ENCODE measurements around the gene RETREG1.

Gene RETREG1

GRCh38 chr5:16661713-16662112, 44.9 kb upstream of the RETREG1 start (continued):
- no peak for TF ChIP-seq ZNF610 (tag by site-specific recombination; IDR thresholded peaks at IDR 0.05; ENCODE audit: borderline replicate concordance)

GRCh38 chr5:16660982-16661381, 44.2 kb upstream of the RETREG1 start:
- Histone ChIP-seq H3K36me3 (ENCODE audit: control insufficient read depth in 2 of 2, insufficient read depth in 1 of 2, low read length in 2 of 2) (peaks cover 0 to 12% of the 10 kb centered on the region in 2 experiments; a peak in 2 of 3 replicates), H3K4me1 (ENCODE audit: control insufficient read depth, insufficient read depth, low read length) (no peaks in the 10 kb centered on the region), H3K9me3 (ENCODE audit: control insufficient read depth, insufficient read depth, low read depth, low read length) (no peaks in the 10 kb centered on the region), H3K27ac (ENCODE audit: extremely low read depth, low read depth, low read length) (no peak overlapping the region), H3K4me3 (ENCODE audit: low read depth, low read length) (no peak overlapping the region)
- TF ChIP-seq ZFP41 (tag by site-specific recombination; IDR thresholded peaks at IDR 0.05; ENCODE audit: borderline replicate concordance): no peak
- TF ChIP-seq ZNF660 (tag by site-specific recombination; IDR thresholded peaks at IDR 0.05): no peak
- TF ChIP-seq ZNF366 (tag by site-specific recombination; conservative IDR thresholded peaks at IDR 0.05): no peak
- no peak for TF ChIP-seq ZXDB (tag by site-specific recombination; IDR thresholded peaks at IDR 0.05)
- TF ChIP-seq ZNF140 (tag by site-specific recombination; IDR thresholded peaks at IDR 0.05): no peak
- no peak for TF ChIP-seq ZNF555 (tag by site-specific recombination; conservative IDR thresholded peaks at IDR 0.05)
- POLR2A ChIA-PET: no interaction called here
- CTCF ChIA-PET: no interaction called here

- ChIA-PET CTCF (no interaction called here), POLR2A (no interaction called here)
- Histone ChIP-seq H3K36me3 (ENCODE audit: control insufficient read depth in 2 of 2, insufficient read depth in 1 of 2, low read length in 2 of 2) (peaks cover 0 to 7% of the 10 kb centered on the region in 2 experiments; a peak in 2 of 3 replicates), H3K4me1 (ENCODE audit: control insufficient read depth, insufficient read depth, low read length) (no peaks in the 10 kb centered on the region), H3K27ac (ENCODE audit: extremely low read depth, low read depth, low read length) (no peak overlapping the region), H3K9me3 (ENCODE audit: control insufficient read depth, insufficient read depth, low read depth, low read length) (no peaks in the 10 kb centered on the region), H3K4me3 (ENCODE audit: low read depth, low read length) (no peak overlapping the region)
- TF ChIP-seq MYNN (tag by site-specific recombination; IDR thresholded peaks at IDR 0.05; ENCODE audit: borderline replicate concordance) (no peak), ZNF404 (tag by site-specific recombination; IDR thresholded peaks at IDR 0.05) (no peak), ZNF548 (tag by site-specific recombination; IDR thresholded peaks at IDR 0.05) (no peak)
These were observed 42.7 kb upstream of the RETREG1 start for GRCh38 chr5:16659536-16659935.

GRCh38 chr5:16656561-16657191, 39.9 kb upstream of the RETREG1 start:
- TF ChIP-seq ZSCAN23 (tag by site-specific recombination; IDR thresholded peaks at IDR 0.05) (no peak), ZNF140 (tag by site-specific recombination; IDR thresholded peaks at IDR 0.05) (no peak), ZNF433 (tag by site-specific recombination; IDR thresholded peaks at IDR 0.05; ENCODE audit: low read depth) (no peak), KLF9 (tag by site-specific recombination; IDR thresholded peaks at IDR 0.05; ENCODE audit: low read depth) (no peak), FEZF1 (tag by site-specific recombination; IDR thresholded peaks at IDR 0.05) (no peak), ZNF362 (tag by site-specific recombination; IDR thresholded peaks at IDR 0.05) (no peak), ZNF18 (tag by site-specific recombination; IDR thresholded peaks at IDR 0.05) (no peak), ZNF785 (tag by site-specific recombination; IDR thresholded peaks at IDR 0.05) (no peak), OSR2 (tag by site-specific recombination; IDR thresholded peaks at IDR 0.05) (no peak), SETDB1 (IDR thresholded peaks at IDR 0.05; ENCODE audit: insufficient read length, low read length) (no peak), ZNF133 (tag by site-specific recombination; IDR thresholded peaks at IDR 0.05) (no peak)
- Histone ChIP-seq H3K27ac (ENCODE audit: extremely low read depth, low read depth, low read length) (no peak overlapping the region), H3K36me3 (ENCODE audit: control insufficient read depth in 2 of 2, insufficient read depth in 1 of 2, low read length in 2 of 2) (no peaks in the 10 kb centered on the region), H3K4me3 (ENCODE audit: low read depth, low read length) (no peak overlapping the region), H3K4me1 (ENCODE audit: control insufficient read depth, insufficient read depth, low read length) (no peaks in the 10 kb centered on the region), H3K9me3 (ENCODE audit: control insufficient read depth, insufficient read depth, low read depth, low read length) (no peaks in the 10 kb centered on the region)
- ChIA-PET POLR2A (no interaction called here), CTCF (interaction anchor here (0.6 kb wide), 1 partner anchor 45 kb away, joined by 4 read pairs; no protein-coding TSS in a partner anchor)
